ENCODE results near the gene LYL1.

DNA sequence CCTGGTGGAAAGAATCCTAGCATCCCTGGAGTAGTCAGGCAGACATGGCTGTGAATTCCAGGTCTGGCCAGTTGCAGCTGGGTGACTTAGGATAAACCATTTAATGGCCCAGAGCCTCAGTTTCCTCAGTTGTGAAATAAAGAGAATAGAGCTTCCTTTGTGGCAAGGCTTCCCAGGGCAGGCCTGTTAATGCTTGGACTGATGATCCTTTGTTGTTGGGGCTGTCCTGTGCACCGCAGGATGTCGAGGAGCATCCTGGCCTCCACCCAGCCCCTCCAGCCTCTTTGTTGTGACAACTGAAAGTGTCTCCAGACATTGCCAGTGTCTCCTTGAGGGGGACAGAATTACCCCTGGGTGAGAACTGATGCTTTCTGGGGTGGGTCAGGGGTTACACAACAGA, 16.3 kb downstream of the LYL1 start:
- no peak; the same call in 1 of the 2 replicates for TF ChIP-seq POLR2AphosphoS5 (IDR thresholded peaks at IDR 0.05; ENCODE audit: borderline replicate concordance, low read depth, low read length)
- no peak for TF ChIP-seq EZH2 (IDR thresholded peaks at IDR 0.05)

Measured in SK-N-MC (cell line).